ENCODE data around the gene STK4. TPM values are rescaled to one million over a fixed set of nuclear protein-coding genes. Genes with fewer than 3 reads are reported as not detected.

The STK4 gene
- total RNA-seq, 1 experiment from 2014 or later = 74.7 TPM

DNA sequence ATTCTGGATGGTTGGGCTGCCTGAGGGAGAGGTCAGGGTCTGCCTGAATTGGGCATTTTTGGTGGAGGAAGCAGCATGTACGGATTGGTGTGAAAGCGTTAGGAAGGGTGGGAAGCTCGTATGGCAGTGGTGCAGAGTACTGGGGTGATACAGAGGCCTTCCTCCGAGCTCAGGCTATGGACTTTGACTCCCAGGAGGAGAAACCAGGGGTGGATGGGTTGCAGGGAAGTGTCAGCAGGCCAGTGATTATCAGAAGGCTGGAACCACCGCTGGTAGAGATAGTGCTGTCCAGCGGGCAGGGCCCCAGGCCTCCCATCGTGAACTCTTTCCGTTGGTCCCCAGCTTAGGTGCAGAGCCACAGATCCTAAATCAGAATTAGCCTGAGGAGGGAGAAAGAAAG, 143.3 kb downstream of the STK4 start:
- Mint-ChIP-seq H3K9me3 (ENCODE audit: unreplicated experiment) (no peaks in the 10 kb centered on the region), H3K27me3 (ENCODE audit: insufficient read depth, unreplicated experiment) (no peaks in the 10 kb centered on the region), H3K4me3 (ENCODE audit: unreplicated experiment) (no peak overlapping the region), H3K36me3 (ENCODE audit: insufficient read depth, unreplicated experiment) (no peaks in the 10 kb centered on the region), H3K27ac (ENCODE audit: unreplicated experiment) (no peak overlapping the region), H3K4me1 (ENCODE audit: low read depth, unreplicated experiment) (peaks cover 6% of the 10 kb centered on the region)
- BruUV-seq (replicated peaks) = no TSS peak
- Histone ChIP-seq H3K4me1 (no peaks in the 10 kb centered on the region), H3K4me3 (ENCODE audit: low read depth, low read length) (no peak overlapping the region), H3K9me3 (no peaks in the 10 kb centered on the region), H3K27me3 (replicated peaks; ENCODE audit: control insufficient read depth, insufficient read depth, low read length) (peaks cover 2% of the 10 kb centered on the region; the same call in 1 of the 2 replicates), H3K36me3 (ENCODE audit: control insufficient read depth, insufficient read depth, low read length) (no peaks in the 10 kb centered on the region)
- ChIA-PET CTCF (interaction anchor here (1.0 to 5.8 kb wide), 7 partner anchors 10 to 181 kb away, joined by 3 to 71 read pairs (median 5); partner anchors contain the start of gene WFDC12), POLR2A (interaction anchor here (0.6 kb wide), 1 partner anchor 181 kb away, joined by 13 read pairs; no protein-coding TSS in a partner anchor)
- intact Hi-C loops (cut with micrococcal nuclease; ENCODE audit: unreplicated experiment) = no loop called here
- no peak for DNase-seq
- TF ChIP-seq, protein P1, sequence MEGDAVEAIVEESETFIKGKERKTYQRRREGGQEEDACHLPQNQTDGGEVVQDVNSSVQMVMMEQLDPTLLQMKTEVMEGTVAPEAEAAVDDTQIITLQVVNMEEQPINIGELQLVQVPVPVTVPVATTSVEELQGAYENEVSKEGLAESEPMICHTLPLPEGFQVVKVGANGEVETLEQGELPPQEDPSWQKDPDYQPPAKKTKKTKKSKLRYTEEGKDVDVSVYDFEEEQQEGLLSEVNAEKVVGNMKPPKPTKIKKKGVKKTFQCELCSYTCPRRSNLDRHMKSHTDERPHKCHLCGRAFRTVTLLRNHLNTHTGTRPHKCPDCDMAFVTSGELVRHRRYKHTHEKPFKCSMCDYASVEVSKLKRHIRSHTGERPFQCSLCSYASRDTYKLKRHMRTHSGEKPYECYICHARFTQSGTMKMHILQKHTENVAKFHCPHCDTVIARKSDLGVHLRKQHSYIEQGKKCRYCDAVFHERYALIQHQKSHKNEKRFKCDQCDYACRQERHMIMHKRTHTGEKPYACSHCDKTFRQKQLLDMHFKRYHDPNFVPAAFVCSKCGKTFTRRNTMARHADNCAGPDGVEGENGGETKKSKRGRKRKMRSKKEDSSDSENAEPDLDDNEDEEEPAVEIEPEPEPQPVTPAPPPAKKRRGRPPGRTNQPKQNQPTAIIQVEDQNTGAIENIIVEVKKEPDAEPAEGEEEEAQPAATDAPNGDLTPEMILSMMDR (IDR thresholded peaks at IDR 0.05; ENCODE audit: insufficient read depth in 1 of 2, low read depth in 1 of 2, low read length in 1 of 2, severe bottlenecking in 1 of 2, unreplicated experiment in 1 of 2) = no peak

DNA sequence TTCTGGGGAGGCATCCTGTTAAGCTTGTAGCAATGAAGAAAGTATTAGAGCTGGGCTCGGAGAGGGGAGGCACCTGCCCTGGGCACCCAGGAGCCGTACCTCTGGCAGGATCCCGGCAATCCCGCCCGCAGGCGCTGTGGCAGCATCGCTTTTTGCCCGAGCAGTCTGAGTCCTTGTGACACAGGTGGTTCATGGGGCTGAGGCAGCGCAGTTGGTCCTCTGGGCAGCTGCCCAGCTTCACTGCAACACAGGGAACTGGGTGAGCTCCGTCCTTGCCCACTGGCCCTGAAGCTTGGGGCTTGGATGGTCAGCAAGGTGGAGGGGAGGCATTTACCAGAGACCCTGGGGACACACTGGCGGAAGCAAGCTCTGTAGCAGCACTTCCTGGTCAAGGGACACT, 144.0 kb downstream of the STK4 start:
- BruUV-seq (replicated peaks) = no TSS peak
- H3K27me3 Mint-ChIP-seq (ENCODE audit: insufficient read depth, unreplicated experiment) = no peaks in the 10 kb centered on the region

DNA sequence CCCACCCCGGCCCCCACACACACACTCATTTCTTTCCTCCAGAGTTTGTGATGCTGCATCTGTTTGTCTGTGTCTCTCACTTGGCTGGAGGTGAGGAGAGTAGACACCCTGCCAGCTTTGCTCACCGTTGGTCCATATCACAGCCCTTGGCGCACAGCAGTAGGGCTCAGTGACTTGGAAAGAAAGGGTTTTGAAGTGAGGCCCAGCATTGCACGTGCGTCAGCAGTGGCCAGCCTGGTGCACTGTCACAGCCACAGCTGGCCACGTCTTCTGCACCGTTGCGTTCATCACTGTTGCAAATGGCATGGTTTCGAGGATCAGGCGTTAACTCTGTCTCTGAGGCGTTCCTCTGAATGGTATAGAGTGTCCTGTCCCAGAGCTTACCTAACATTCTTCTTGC, 145.0 kb downstream of the STK4 start:
- Histone ChIP-seq H3K36me3 (ENCODE audit: control insufficient read depth, insufficient read depth, low read length) (no peaks in the 10 kb centered on the region), H3K4me3 (ENCODE audit: low read depth, low read length) (no peak overlapping the region), H3K4me1 (no peaks in the 10 kb centered on the region), H3K27me3 (replicated peaks; ENCODE audit: control insufficient read depth, insufficient read depth, low read length) (no peaks in the 10 kb centered on the region), H3K9me3 (no peaks in the 10 kb centered on the region)
- peaks cover under 1% of the 10 kb centered on the region for H3K27me3 Mint-ChIP-seq (ENCODE audit: insufficient read depth, unreplicated experiment)
- intact Hi-C loops (cut with micrococcal nuclease; ENCODE audit: unreplicated experiment) = no loop called here
- POLR2A ChIA-PET = no interaction called here
- H3K27ac Mint-ChIP-seq (ENCODE audit: unreplicated experiment) = no peak overlapping the region
- CTCF ChIA-PET = interaction anchor here (0.6 to 5.8 kb wide), 15 partner anchors 9 to 750 kb away, joined by 3 to 71 read pairs (median 6); partner anchors contain the start of gene KCNS1
- H3K36me3 Mint-ChIP-seq (ENCODE audit: insufficient read depth, unreplicated experiment) = no peaks in the 10 kb centered on the region
- no peaks in the 10 kb centered on the region for H3K9me3 Mint-ChIP-seq (ENCODE audit: unreplicated experiment)
- H3K4me1 Mint-ChIP-seq (ENCODE audit: low read depth, unreplicated experiment) = peaks cover 6% of the 10 kb centered on the region
- TF ChIP-seq, protein P1 (IDR thresholded peaks at IDR 0.05; ENCODE audit: insufficient read depth in 1 of 2, low read depth in 1 of 2, low read length in 1 of 2, severe bottlenecking in 1 of 2, unreplicated experiment in 1 of 2) = no peak
- no peak overlapping the region for H3K4me3 Mint-ChIP-seq (ENCODE audit: unreplicated experiment)
- no TSS peak for BruUV-seq (replicated peaks)
- no peak for DNase-seq

More for the DNA sequence above, 144.0 kb downstream of the STK4 start:
- Histone ChIP-seq H3K9me3 (no peaks in the 10 kb centered on the region), H3K27me3 (replicated peaks; ENCODE audit: control insufficient read depth, insufficient read depth, low read length) (peaks cover 2% of the 10 kb centered on the region; the same call in 1 of the 2 replicates), H3K4me1 (no peaks in the 10 kb centered on the region), H3K4me3 (ENCODE audit: low read depth, low read length) (no peak overlapping the region), H3K36me3 (ENCODE audit: control insufficient read depth, insufficient read depth, low read length) (no peaks in the 10 kb centered on the region)
- peaks cover 6% of the 10 kb centered on the region for H3K4me1 Mint-ChIP-seq (ENCODE audit: low read depth, unreplicated experiment)
- POLR2A ChIA-PET = no interaction called here
- H3K4me3 Mint-ChIP-seq (ENCODE audit: unreplicated experiment) = no peak overlapping the region
- H3K9me3 Mint-ChIP-seq (ENCODE audit: unreplicated experiment) = no peaks in the 10 kb centered on the region
- no peaks in the 10 kb centered on the region for H3K36me3 Mint-ChIP-seq (ENCODE audit: insufficient read depth, unreplicated experiment)
- H3K27ac Mint-ChIP-seq (ENCODE audit: unreplicated experiment) = no peak overlapping the region
- no peak for DNase-seq
- intact Hi-C loops (cut with micrococcal nuclease; ENCODE audit: unreplicated experiment) = no loop called here
- TF ChIP-seq, protein P1 (IDR thresholded peaks at IDR 0.05; ENCODE audit: insufficient read depth in 1 of 2, low read depth in 1 of 2, low read length in 1 of 2, severe bottlenecking in 1 of 2, unreplicated experiment in 1 of 2) = no peak
- CTCF ChIA-PET = interaction anchor here (1.0 to 5.8 kb wide), 7 partner anchors 11 to 180 kb away, joined by 3 to 71 read pairs (median 5); partner anchors contain the start of gene WFDC12
